Neutrophil (primary cell): ENCODE measurements around the gene TPM3.
"Not testable (repeated sequence)": the region's sequence is repeated elsewhere in the genome, so short reads cannot be mapped to it uniquely, and the experiment has no call there.

Source experiments
- H3K27ac ChIP-seq: fragments of 200-600 bp; sonication (generic); 2 replicates; pipeline ENCODE4 v1.5.1; 2016; ENCODE audit warnings: mild to moderate bottlenecking, moderate library complexity
- H3K27me3 ChIP-seq: fragments of 200-600 bp; sonication (generic); 2 replicates; pipeline ENCODE4 v1.6.0; 2016; ENCODE audit warnings: mild to moderate bottlenecking
- H3K36me3 ChIP-seq: fragments of 200-600 bp; sonication (generic); 2 replicates; pipeline ENCODE4 v1.5.1; 2017
- H3K4me1 ChIP-seq, 2 experiments: fragments of 200-600 bp in 1 of 2; sonication (generic) in 1 of 2; 1 replicate in 1 of 2; 2 replicates in 1 of 2; pipeline versions ENCODE4 v1.5.1 to v1.6.1; 2013 to 2016; ENCODE audit warnings: low read depth in 1 of 2, low read length in 1 of 2, mild to moderate bottlenecking in 1 of 2, moderate library complexity in 1 of 2; ENCODE audit not compliant: control insufficient read depth in 1 of 2, insufficient read depth in 1 of 2
- H3K4me3 ChIP-seq, 2 experiments: fragments of 200-600 bp in 1 of 2; sonication (generic) in 1 of 2; 1 replicate in 1 of 2; 2 replicates in 1 of 2; pipeline ENCODE4 v1.5.1; 2013 to 2016; ENCODE audit warnings: low read depth in 1 of 2, low read length in 1 of 2, mild to moderate bottlenecking in 1 of 2, moderate library complexity in 1 of 2
- H3K9me3 ChIP-seq: fragments of 200-600 bp; sonication (generic); 2 replicates; pipeline ENCODE4 v1.5.1; 2016
- TF ChIP-seq, protein P1 (sequence below): fragments of 200-600 bp; sonication (generic); IDR thresholded peaks from 2 replicates; pipeline ENCODE4 v1.5.1; 2016; ENCODE audit warnings: antibody characterized with exemption

Gene TPM3

GRCh38 chr1:154236855-154237254, 45.0 kb upstream of the TPM3 start:
- Histone ChIP-seq H3K36me3 (peaks cover 82% of the 10 kb centered on the region), H3K4me3 (no peak overlapping the region), H3K27me3 (no peaks in the 10 kb centered on the region), H3K27ac (no peak overlapping the region), H3K9me3 (no peaks in the 10 kb centered on the region), H3K4me1 (no peaks in the 10 kb centered on the region)
- TF ChIP-seq, protein P1, sequence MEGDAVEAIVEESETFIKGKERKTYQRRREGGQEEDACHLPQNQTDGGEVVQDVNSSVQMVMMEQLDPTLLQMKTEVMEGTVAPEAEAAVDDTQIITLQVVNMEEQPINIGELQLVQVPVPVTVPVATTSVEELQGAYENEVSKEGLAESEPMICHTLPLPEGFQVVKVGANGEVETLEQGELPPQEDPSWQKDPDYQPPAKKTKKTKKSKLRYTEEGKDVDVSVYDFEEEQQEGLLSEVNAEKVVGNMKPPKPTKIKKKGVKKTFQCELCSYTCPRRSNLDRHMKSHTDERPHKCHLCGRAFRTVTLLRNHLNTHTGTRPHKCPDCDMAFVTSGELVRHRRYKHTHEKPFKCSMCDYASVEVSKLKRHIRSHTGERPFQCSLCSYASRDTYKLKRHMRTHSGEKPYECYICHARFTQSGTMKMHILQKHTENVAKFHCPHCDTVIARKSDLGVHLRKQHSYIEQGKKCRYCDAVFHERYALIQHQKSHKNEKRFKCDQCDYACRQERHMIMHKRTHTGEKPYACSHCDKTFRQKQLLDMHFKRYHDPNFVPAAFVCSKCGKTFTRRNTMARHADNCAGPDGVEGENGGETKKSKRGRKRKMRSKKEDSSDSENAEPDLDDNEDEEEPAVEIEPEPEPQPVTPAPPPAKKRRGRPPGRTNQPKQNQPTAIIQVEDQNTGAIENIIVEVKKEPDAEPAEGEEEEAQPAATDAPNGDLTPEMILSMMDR = no peak

DNA sequence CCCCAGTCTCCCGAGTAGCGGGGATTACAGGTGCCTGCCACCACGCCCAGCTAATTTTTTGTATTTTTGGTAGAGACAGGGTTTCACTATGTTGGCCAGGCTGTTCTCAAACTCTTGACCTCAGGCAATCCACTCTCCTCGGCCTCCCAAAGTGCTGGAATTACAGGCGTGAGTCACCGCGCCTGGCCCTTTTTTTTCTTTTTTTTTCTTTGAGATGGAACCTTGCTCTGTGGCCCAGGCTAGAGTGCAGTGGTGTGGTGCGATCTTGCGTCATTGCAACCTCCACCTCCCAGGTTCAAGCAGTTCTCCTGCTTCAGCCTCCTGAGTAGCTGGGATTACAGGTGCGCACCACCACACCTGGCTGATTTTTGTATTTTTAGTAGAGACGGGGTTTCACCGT, 41.2 kb upstream of the TPM3 start:
- not testable (repeated sequence) for H3K9me3 ChIP-seq, H3K4me3 ChIP-seq, H3K4me1 ChIP-seq, H3K27ac ChIP-seq, H3K27me3 ChIP-seq
- H3K36me3 ChIP-seq = peaks cover 94% of the 10 kb centered on the region

- H3K27ac ChIP-seq = not testable (repeated sequence)
Measured at GRCh38 chr1:154231112-154231511, 39.2 kb upstream of the TPM3 start.

DNA sequence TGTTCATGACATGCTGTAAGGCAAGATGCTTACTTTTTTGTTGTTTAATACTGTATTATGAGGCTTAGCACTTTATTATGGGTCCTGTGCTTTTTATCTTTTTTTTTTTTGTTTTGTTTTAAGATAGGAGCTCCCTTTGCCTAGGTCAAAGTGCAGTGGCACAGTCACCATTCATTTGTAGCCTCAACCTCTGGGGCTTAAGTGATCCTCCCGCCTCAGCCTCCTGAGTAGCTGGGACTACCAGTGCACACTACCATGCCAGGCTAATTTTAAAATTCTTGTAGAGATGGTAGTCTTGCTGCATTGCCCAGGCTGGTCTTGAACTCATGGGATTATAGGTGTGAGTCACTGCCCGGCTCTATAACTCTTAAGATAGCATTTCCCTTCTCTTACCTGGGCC, 33.5 kb upstream of the TPM3 start:
- TF ChIP-seq, protein P1 = no peak
- Histone ChIP-seq H3K27ac (no peak overlapping the region), H3K36me3 (peaks cover 30% of the 10 kb centered on the region), H3K4me1 (peaks cover 20 to 27% of the 10 kb centered on the region in 2 experiments), H3K9me3 (no peaks in the 10 kb centered on the region), H3K27me3 (no peaks in the 10 kb centered on the region), H3K4me3 (no peak overlapping the region)

More at GRCh38 chr1:154231112-154231511, 39.2 kb upstream of the TPM3 start:
- H3K4me1 ChIP-seq = peaks cover 8 to 15% of the 10 kb centered on the region in 2 experiments
- not testable (repeated sequence) for H3K27me3 ChIP-seq, H3K9me3 ChIP-seq, H3K4me3 ChIP-seq
- H3K36me3 ChIP-seq = peaks cover 84% of the 10 kb centered on the region

DNA sequence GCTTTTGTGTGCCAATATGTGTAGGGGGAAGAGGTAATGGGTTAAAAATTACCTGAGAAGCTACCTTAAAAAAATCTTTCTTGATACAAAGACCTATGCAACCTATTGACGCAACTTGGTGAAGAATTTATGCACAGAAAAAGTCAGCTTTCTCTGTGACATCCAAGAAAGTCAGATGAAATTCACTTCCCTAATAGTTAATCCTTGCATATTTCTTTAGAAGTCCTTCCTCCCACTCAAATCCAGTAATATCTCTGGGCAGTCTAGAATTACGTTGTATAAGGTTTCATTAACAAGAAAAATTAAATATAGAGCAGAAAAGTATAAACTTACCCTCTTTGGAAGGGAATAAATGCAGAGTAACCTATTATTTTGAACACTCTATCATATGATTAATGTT, 31.7 kb upstream of the TPM3 start:
- no peaks in the 10 kb centered on the region for H3K9me3 ChIP-seq
- peaks cover 34 to 41% of the 10 kb centered on the region in 2 experiments for H3K4me1 ChIP-seq
- H3K27me3 ChIP-seq = no peaks in the 10 kb centered on the region
- H3K4me3 ChIP-seq = no peak overlapping the region
- TF ChIP-seq, protein P1 = no peak
- H3K36me3 ChIP-seq = peaks cover 13% of the 10 kb centered on the region
- peak overlapping the region; percentile 4 for H3K27ac ChIP-seq

- Histone ChIP-seq H3K36me3 (peaks cover 16% of the 10 kb centered on the region), H3K27me3 (no peaks in the 10 kb centered on the region), H3K4me3 (no peak overlapping the region), H3K27ac (peak overlapping the region; percentile 89), H3K9me3 (no peaks in the 10 kb centered on the region), H3K4me1 (peaks cover 41 to 46% of the 10 kb centered on the region in 2 experiments)
- TF ChIP-seq, protein P1 = no peak
Measured at GRCh38 chr1:154222918-154223317, 31.0 kb upstream of the TPM3 start.

DNA sequence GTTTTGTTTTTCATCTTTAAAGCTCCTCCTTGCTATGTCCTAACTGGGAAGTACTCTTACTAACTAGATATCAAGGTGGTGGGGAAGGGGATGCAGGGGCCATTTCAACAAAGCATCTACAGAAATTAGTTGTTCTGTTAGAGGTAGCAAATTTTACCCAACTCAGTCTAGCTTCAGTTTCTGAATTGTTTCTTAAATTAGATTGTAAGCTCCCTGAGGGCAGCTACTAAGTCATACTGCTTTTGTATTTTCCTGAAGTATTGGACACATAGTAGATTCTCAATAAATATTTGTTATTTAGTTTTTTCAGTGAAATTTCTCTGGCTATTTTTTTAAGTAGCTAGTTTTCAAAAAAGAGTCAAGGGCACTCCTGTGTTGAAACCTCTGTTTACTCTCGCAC, 30.6 kb upstream of the TPM3 start:
- TF ChIP-seq, protein P1 = no peak
- no peaks in the 10 kb centered on the region for H3K27me3 ChIP-seq
- H3K4me3 ChIP-seq = no peak overlapping the region
- H3K36me3 ChIP-seq = peaks cover 16% of the 10 kb centered on the region
- peaks cover 42 to 43% of the 10 kb centered on the region in 2 experiments for H3K4me1 ChIP-seq
- peak overlapping the region; percentile 89 for H3K27ac ChIP-seq
- H3K9me3 ChIP-seq = no peaks in the 10 kb centered on the region
